Measurements from ENCODE around the gene CTNNA1. TPM values are rescaled to one million over a fixed set of nuclear protein-coding genes. Genes with fewer than 3 reads are reported as not detected.

The CTNNA1 gene
- total and polyA plus RNA-seq, 9 of the 15 experiments (the other 6 are each of a cell fraction or from before 2014, with no cell fraction given), result 29.6 to 117 (median 89.1) TPM

- TF ChIP-seq ATF6 (CRISPR knock-in tag; IDR thresholded peaks at IDR 0.05) (no peak), SMAD4 (CRISPR knock-in tag; conservative IDR thresholded peaks at IDR 0.05) (0 out of 2 replicates have a peak, but pooled peaks have one; percentile 44), BRF2 (IDR thresholded peaks at IDR 0.05; ENCODE audit: borderline replicate concordance, insufficient read depth, insufficient read length) (no peak), BCL6 (CRISPR knock-in tag; IDR thresholded peaks at IDR 0.05) (0 out of 2 replicates have a peak, but pooled peaks have one; percentile 22), ZNF444 (CRISPR knock-in tag; IDR thresholded peaks at IDR 0.05) (no peak), FOXA1 (IDR thresholded peaks at IDR 0.05; ENCODE audit: borderline replicate concordance) (no peak), ZC3H8 (IDR thresholded peaks at IDR 0.05) (no peak), HMG20B (CRISPR knock-in tag; IDR thresholded peaks at IDR 0.05) (no peak), RBM14 (IDR thresholded peaks at IDR 0.05; ENCODE audit: borderline replicate concordance, insufficient read depth, low read depth, low read length) (no peak), FOSL1 (tag; conservative IDR thresholded peaks at IDR 0.05) (no peak), ETV1 (tag; conservative IDR thresholded peaks at IDR 0.05; ENCODE audit: low read depth) (peak; percentile 76), PHB (CRISPR knock-in tag; IDR thresholded peaks at IDR 0.05) (no peak), GTF2E2 (tag; IDR thresholded peaks at IDR 0.05) (no peak), CHCHD3 (CRISPR knock-in tag; IDR thresholded peaks at IDR 0.05) (no peak), ATF1 (CRISPR knock-in tag; IDR thresholded peaks at IDR 0.05) (no peak), ATF1 (tag; IDR thresholded peaks at IDR 0.05) (no peak), STAT5A (IDR thresholded peaks at IDR 0.05; ENCODE audit: borderline replicate concordance, low read length) (no peak), GABPB1 (CRISPR knock-in tag; IDR thresholded peaks at IDR 0.05) (0 out of 2 replicates have a peak, but pooled peaks have one; percentile 18), E2F3 (CRISPR knock-in tag; IDR thresholded peaks at IDR 0.05) (no peak), GABPA (tag; conservative IDR thresholded peaks at IDR 0.05; ENCODE audit: low read depth) (peak; percentile 51), FOXK1 (CRISPR knock-in tag; IDR thresholded peaks at IDR 0.05; ENCODE audit: borderline replicate concordance) (no peak), HSF4 (CRISPR knock-in tag; IDR thresholded peaks at IDR 0.05; ENCODE audit: borderline replicate concordance) (no peak), BCOR (IDR thresholded peaks at IDR 0.05) (no peak), YY1 (IDR thresholded peaks at IDR 0.05; ENCODE audit: borderline replicate concordance in 1 of 3, control insufficient read depth in 1 of 3, extremely low read depth in 1 of 3, insufficient read depth in 3 of 3, insufficient read length in 1 of 3, insufficient replicate concordance in 2 of 3, low read depth in 1 of 3, low read length in 2 of 3) (peak in 1 of 3 experiments; percentile 52), ZFP1 (CRISPR knock-in tag; IDR thresholded peaks at IDR 0.05) (no peak), DLX4 (CRISPR knock-in tag; IDR thresholded peaks at IDR 0.05) (no peak), SMAD1 (IDR thresholded peaks at IDR 0.05; ENCODE audit: low read depth, low read length, partially characterized antibody) (no peak)
Measured at GRCh38 chr5:138979684-138980280, 226.6 kb downstream of the CTNNA1 start (continued).

All from K562 (cell line).